ENCODE data around the gene RPS29. TPM values are rescaled to one million over a fixed set of nuclear protein-coding genes. Genes with fewer than 3 reads are reported as not detected.
A peak's percentile ranks its signal among the peaks of the same experiment; 100 is the strongest.
"Not testable (repeated sequence)": the region's sequence is repeated elsewhere in the genome, so short reads cannot be mapped to it uniquely, and the experiment has no call there.

Gene RPS29
- total and polyA plus RNA-seq, 7 donors = 2,343 to 22,215 (median 5,800) TPM

DNA sequence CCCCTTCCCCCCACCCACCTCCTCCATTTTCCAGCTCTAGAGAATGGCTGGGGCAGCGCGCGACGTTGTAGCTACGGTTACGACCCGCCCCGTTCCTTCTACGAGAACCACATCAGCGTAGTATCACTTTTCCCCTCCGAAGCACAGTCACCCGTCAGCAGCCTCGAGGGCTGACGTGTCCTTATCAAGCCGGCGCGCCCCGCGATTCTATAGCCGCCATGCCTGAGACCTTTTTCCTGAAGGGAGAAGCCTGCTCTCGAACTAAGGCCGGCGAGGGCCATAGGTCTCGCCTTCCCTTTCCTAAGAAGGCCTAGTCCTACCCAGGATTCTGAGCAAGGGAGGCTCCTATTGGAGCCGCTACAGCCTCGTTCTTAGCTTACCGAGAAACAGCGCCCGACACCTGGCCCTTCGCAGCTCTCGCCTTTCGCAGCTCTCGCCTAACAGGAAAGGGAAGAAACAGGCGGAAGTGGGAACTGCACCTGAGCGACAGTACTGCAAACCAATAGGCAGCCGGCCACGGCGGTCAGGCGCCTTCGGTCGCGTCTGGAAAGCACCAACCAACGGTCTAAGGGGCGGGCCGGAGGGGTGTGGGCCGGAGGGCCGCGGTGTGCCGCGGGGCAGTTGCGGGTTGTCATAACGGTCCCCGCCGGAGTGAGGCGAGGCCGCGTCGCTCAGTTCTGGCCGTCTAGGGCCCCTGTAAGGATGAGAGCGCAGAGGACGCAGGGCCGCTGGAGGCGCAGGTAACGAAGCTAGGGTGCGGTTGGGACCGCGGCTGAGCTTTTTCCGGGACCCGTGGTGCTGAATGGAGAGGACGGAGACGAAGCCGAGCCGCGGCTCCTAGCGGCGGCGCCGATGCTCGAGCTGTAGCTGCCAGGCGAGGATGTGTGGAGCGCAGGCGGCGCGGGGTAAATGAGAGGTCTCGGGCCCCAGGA, 34.3 kb upstream of the RPS29 start, which contains the start of the genes MGAT2 and RPL36AL:
Gene MGAT2, plus strand, starts transcription at position 618 of the 932 bp plus-strand sequence. CDS start 470 bp downstream, outside the sequence.
Gene RPL36AL, minus strand, starts transcription at position 445 of the 932 bp plus-strand sequence. CDS start 1,522 bp downstream, outside the sequence.
- DNase-seq = peak; percentile 99
- WGBS, 2 donors = 0% methylated on average over 85 of the region's 85 CpGs
- Histone ChIP-seq H3K4me1 (peaks cover 0 to 44% (median 35%) of the 10 kb centered on the region in 4 donors), H3K36me3 (peaks cover 0 to 14% (median 3%) of the 10 kb centered on the region in 4 donors), H3K27ac (peak within 1 kb of the TSS; percentile 90 to 97 (median 92)), H3K27me3 (no peaks in the 10 kb centered on the region), H3K4me3 (peak within 1 kb of the TSS; percentile 73 to 95 (median 82)), H3K9me3 (no peaks in the 10 kb centered on the region)
- intact Hi-C loops (cut with DNase I) = loop anchor here (1.0 to 5.0 kb wide), 3 partner anchors 14 to 33 kb away; partner anchors contain the start of genes DNAAF2, LRR1 and RPS29
- peak in 1 of 4 donors; percentile 27 for TF ChIP-seq EP300 (IDR thresholded peaks at IDR 0.05)
- TF ChIP-seq CTCF (IDR thresholded peaks at IDR 0.05) = peak in 3 of 4 experiments; percentile 11 to 25 (median 14)
- peak; percentile 96 to 99 (median 99) for TF ChIP-seq POLR2AphosphoS5 (IDR thresholded peaks at IDR 0.05)
- peak; percentile 95 to 98 for TF ChIP-seq POLR2A (IDR thresholded peaks at IDR 0.05)

GRCh38 chr14:49619730-49620129, 33.5 kb upstream of the RPS29 start:
- intact Hi-C loops (cut with DNase I) = loop anchor here (1.0 to 5.0 kb wide), 3 partner anchors 15 to 32 kb away; partner anchors contain the start of genes DNAAF2, LRR1 and RPS29
- H3K36me3 ChIP-seq = peaks cover 0 to 14% (median 3%) of the 10 kb centered on the region in 4 donors
- no peak for TF ChIP-seq POLR2AphosphoS5 (IDR thresholded peaks at IDR 0.05)
- no peak for TF ChIP-seq CTCF (IDR thresholded peaks at IDR 0.05)
- no peak for TF ChIP-seq EP300 (IDR thresholded peaks at IDR 0.05)
- no peak for TF ChIP-seq POLR2A (IDR thresholded peaks at IDR 0.05)
- WGBS, 2 donors = 1 to 2% methylated on average over 11 of the region's 11 CpGs
- no peaks in the 10 kb centered on the region for H3K27me3 ChIP-seq
- H3K9me3 ChIP-seq = no peaks in the 10 kb centered on the region
- H3K27ac ChIP-seq = peak overlapping the region; percentile 90 to 97 (median 92)
- DNase-seq = no peak
- peak overlapping the region; percentile 73 to 95 (median 82) for H3K4me3 ChIP-seq
- peaks cover 0 to 44% (median 35%) of the 10 kb centered on the region in 4 donors for H3K4me1 ChIP-seq

DNA sequence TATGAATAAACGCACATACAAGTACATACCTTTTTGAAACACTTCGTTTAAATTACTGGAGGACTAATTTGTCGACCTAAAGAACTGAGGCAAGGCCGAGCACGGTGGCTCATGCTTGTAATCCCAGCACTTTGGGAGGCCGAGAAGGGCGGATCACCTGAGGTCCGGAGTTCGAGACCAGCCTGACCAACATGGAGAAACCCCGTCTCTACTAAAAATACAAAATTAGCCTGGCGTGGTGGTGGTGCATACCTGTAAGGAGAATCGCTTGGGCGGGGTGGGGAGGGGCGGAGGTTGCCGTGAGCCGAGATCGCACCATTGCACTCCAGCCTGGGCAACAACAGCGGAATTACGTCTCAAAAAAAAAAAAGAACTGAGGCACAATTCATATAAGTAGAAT, 33.1 kb upstream of the RPS29 start:
- DNase-seq; H3K27me3 ChIP-seq; intact Hi-C loops (cut with DNase I); H3K9me3 ChIP-seq: not testable (repeated sequence)
- Histone ChIP-seq H3K36me3 (peaks cover 0 to 14% (median 3%) of the 10 kb centered on the region in 4 donors), H3K4me3 (peak overlapping the region; percentile 73 to 95 (median 82)), H3K27ac (peak overlapping the region; percentile 90 to 97 (median 92)), H3K4me1 (peaks cover 0 to 44% (median 35%) of the 10 kb centered on the region in 4 donors)
- 43 to 68% methylated on average over 19 of the region's 19 CpGs for WGBS, 2 donors

GRCh38 chr14:49617852-49618519, 31.8 kb upstream of the RPS29 start:
- TF ChIP-seq EP300 (IDR thresholded peaks at IDR 0.05) (no peak), POLR2AphosphoS5 (IDR thresholded peaks at IDR 0.05) (no peak), POLR2A (IDR thresholded peaks at IDR 0.05) (no peak), CTCF (IDR thresholded peaks at IDR 0.05) (no peak)
- DNase-seq = no peak
- Histone ChIP-seq H3K36me3 (peaks cover 0 to 14% (median 3%) of the 10 kb centered on the region in 4 donors), H3K9me3 (no peaks in the 10 kb centered on the region), H3K4me1 (peaks cover 0 to 31% (median 26%) of the 10 kb centered on the region in 4 donors), H3K27me3 (no peaks in the 10 kb centered on the region), H3K27ac (no peak overlapping the region), H3K4me3 (no peak overlapping the region)
- intact Hi-C loops (cut with DNase I) = no loop called here
- WGBS, 2 donors = 85 to 87% methylated on average over 6 of the region's 6 CpGs
